IPS DF 4.7 (cell line): ENCODE results near the gene GALNT11.
"Not testable (repeated sequence)": the region's sequence is repeated elsewhere in the genome, so short reads cannot be mapped to it uniquely, and the experiment has no call there.

Source experiments
- DNase-seq: peaks from one replicate; pipeline ENCODE4 v3.0.0-alpha.2; 2013; ENCODE audit warnings: low spot score; ENCODE audit errors: extremely low read depth

GALNT11 gene

GRCh38 chr7:152025077-152025936 is at the start of gene GALNT11:
Gene GALNT11 (plus strand): TSS chr7:152025674. CDS start chr7:152094228, 68,554 bp downstream.
- no peak for DNase-seq

GRCh38 chr7:151978616-151979015 is 46.9 kb upstream of the GALNT11 start:
- DNase-seq: no peak

- no peak for DNase-seq
Observed at GRCh38 chr7:151981223-151981622, 44.3 kb upstream of the GALNT11 start.

- DNase-seq: no peak
Observed at GRCh38 chr7:151982806-151983205, 42.7 kb upstream of the GALNT11 start.

GRCh38 chr7:151984612-151985011 is 40.9 kb upstream of the GALNT11 start:
- no peak for DNase-seq

GRCh38 chr7:151987748-151988529 is 37.5 kb upstream of the GALNT11 start:
- DNase-seq: no peak

GRCh38 chr7:151992375-151992774 is 33.1 kb upstream of the GALNT11 start:
- peak; percentile 38 for DNase-seq

- no peak for DNase-seq
Observed at GRCh38 chr7:151993977-151994676, 31.3 kb upstream of the GALNT11 start.

GRCh38 chr7:151999424-152000090 is 25.9 kb upstream of the GALNT11 start:
- DNase-seq: no peak

GRCh38 chr7:152000191-152000590 is 25.3 kb upstream of the GALNT11 start:
- DNase-seq: no peak

GRCh38 chr7:152006336-152006735 is 19.1 kb upstream of the GALNT11 start:
- DNase-seq: no peak

GRCh38 chr7:152011860-152012259 is 13.6 kb upstream of the GALNT11 start:
- no peak for DNase-seq

GRCh38 chr7:152013230-152013629 is 12.2 kb upstream of the GALNT11 start:
- no peak for DNase-seq

GRCh38 chr7:152013974-152014373 is 11.5 kb upstream of the GALNT11 start:
- DNase-seq: no peak

GRCh38 chr7:152014722-152015121 is 10.8 kb upstream of the GALNT11 start:
- DNase-seq: no peak

- no peak for DNase-seq
Observed at GRCh38 chr7:152015600-152015999, 9.9 kb upstream of the GALNT11 start.

GRCh38 chr7:152016947-152017346 is 8.5 kb upstream of the GALNT11 start:
- DNase-seq: no peak

GRCh38 chr7:152017683-152018082 is 7.8 kb upstream of the GALNT11 start:
- DNase-seq: not testable (repeated sequence)

GRCh38 chr7:152021740-152022139 is 3.7 kb upstream of the GALNT11 start:
- DNase-seq: not testable (repeated sequence)

GRCh38 chr7:152025937-152026890 is 740 bp downstream of the GALNT11 start:
- no peak for DNase-seq
